K562 (cell line): Measurements from ENCODE around the gene SLC7A1.

Experiments
- CHD2 ChIP-seq: IDR thresholded peaks from 2 replicates; pipeline ENCODE4 v1.6.1; 2011; ENCODE audit warnings: low read depth, low read length
- EZH2 ChIP-seq: IDR thresholded peaks from 2 replicates; pipeline ENCODE4 v1.6.1; 2012; ENCODE audit warnings: low read depth, mild to moderate bottlenecking, inconsistent platforms, low read length, borderline replicate concordance
- FOXP1 ChIP-seq: sonication (generic); formaldehyde crosslinking; IDR thresholded peaks from 2 replicates; pipeline ENCODE4 v1.8.0; 2022; ENCODE audit warnings: mild to moderate bottlenecking, missing genetic modification reagents
- GABPA ChIP-seq: fragments of 200-800 bp; sonication (Bioruptor generic); conservative IDR thresholded peaks from 2 replicates; pipeline ENCODE4 v1.6.1; 2016; ENCODE audit warnings: low read depth, missing genetic modification characterization, missing compliant biosample characterization
- HINFP ChIP-seq: fragments of 450-650 bp; conservative IDR thresholded peaks from 2 replicates; pipeline ENCODE4 v1.6.1; 2016; ENCODE audit warnings: missing genetic modification characterization, low read depth, mild to moderate bottlenecking, control low read depth, missing compliant biosample characterization
- MYNN ChIP-seq, 2 experiments: sonication (generic); formaldehyde crosslinking in 1 of 2; IDR thresholded peaks; 2 replicates each; pipeline versions ENCODE4 v1.5.0 to v1.6.1; 2016 to 2020; ENCODE audit warnings: antibody characterized with exemption in 1 of 2, missing genetic modification reagents in 1 of 2
- NCOA1 ChIP-seq: fragments of 450-650 bp; IDR thresholded peaks from 2 replicates; pipeline ENCODE4 v1.6.1; 2016; ENCODE audit warnings: low read depth
- NR2C1 ChIP-seq, 2 experiments: fragments of 450-650 bp; IDR thresholded peaks; 2 replicates each; pipeline ENCODE4 v1.6.1; 2017; ENCODE audit warnings: mild to moderate bottlenecking in 2 of 2, antibody characterized with exemption in 1 of 2, inconsistent platforms in 1 of 2, missing compliant biosample characterization in 1 of 2, missing genetic modification characterization in 1 of 2
- SMARCE1 ChIP-seq: fragments of 450-650 bp; IDR thresholded peaks from 2 replicates; pipeline ENCODE4 v1.7.1; 2016; ENCODE audit warnings: mild to moderate bottlenecking
- STAT6 ChIP-seq: sonication (generic); formaldehyde crosslinking; IDR thresholded peaks from 2 replicates; pipeline ENCODE4 v1.8.1; 2023; ENCODE audit warnings: mild to moderate bottlenecking, missing genetic modification reagents
- TEAD4 ChIP-seq, 2 experiments: sonication (generic) in 1 of 2; formaldehyde crosslinking in 1 of 2; IDR thresholded peaks; 2 replicates each; pipeline versions ENCODE4 v1.6.1 to v1.8.0; 2012 to 2022; ENCODE audit warnings: borderline replicate concordance in 1 of 2, inconsistent platforms in 1 of 2, low read length in 1 of 2, mild to moderate bottlenecking in 1 of 2, missing genetic modification reagents in 1 of 2
- TF ChIP-seq, protein P1 (sequence below): fragments of 250-450 bp; sonication (Bioruptor Pico); IDR thresholded peaks from 2 replicates; pipeline ENCODE4 v1.4.0; 2020; ENCODE audit warnings: borderline replicate concordance

- TF ChIP-seq, protein P1, sequence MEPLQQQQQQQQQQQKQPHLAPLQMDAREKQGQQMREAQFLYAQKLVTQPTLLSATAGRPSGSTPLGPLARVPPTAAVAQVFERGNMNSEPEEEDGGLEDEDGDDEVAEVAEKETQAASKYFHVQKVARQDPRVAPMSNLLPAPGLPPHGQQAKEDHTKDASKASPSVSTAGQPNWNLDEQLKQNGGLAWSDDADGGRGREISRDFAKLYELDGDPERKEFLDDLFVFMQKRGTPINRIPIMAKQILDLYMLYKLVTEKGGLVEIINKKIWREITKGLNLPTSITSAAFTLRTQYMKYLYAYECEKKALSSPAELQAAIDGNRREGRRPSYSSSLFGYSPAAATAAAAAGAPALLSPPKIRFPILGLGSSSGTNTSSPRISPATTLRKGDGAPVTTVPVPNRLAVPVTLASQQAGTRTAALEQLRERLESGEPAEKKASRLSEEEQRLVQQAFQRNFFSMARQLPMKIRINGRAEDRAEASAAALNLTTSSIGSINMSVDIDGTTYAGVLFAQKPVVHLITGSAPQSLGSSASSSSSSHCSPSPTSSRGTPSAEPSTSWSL (CRISPR knock-in tag) = no peak
- TF ChIP-seq MYNN (IDR thresholded peaks at IDR 0.05) (no peak), MYNN (CRISPR knock-in tag; IDR thresholded peaks at IDR 0.05) (no peak), GABPA (tag) (no peak), TEAD4 (IDR thresholded peaks at IDR 0.05; ENCODE audit: low read length) (no peak), TEAD4 (CRISPR knock-in tag; IDR thresholded peaks at IDR 0.05; ENCODE audit: borderline replicate concordance) (no peak), CHD2 (no peak), HINFP (tag) (no peak), FOXP1 (no peak), EZH2 (no peak), NCOA1 (no peak), STAT6 (no peak), NR2C1 (IDR thresholded peaks at IDR 0.05) (no peak), NR2C1 (tag; IDR thresholded peaks at IDR 0.05) (no peak), SMARCE1 (no peak)
Observed at GRCh38 chr13:29503041-29503837, 92.2 kb downstream of the SLC7A1 start.
